PC-9 (cell line): ENCODE measurements around the gene CRYBB1. TPM values are rescaled to one million over a fixed set of nuclear protein-coding genes. Genes with fewer than 3 reads are reported as not detected.

Experiments
- BruUV-seq: library from RNA; stranded (reverse); fragments of 400-500 nt; replicated peaks from 2 replicates; lab custom pipeline; 2021; lab: Mats Ljungman, UMichigan
- CTCF ChIA-PET: fragments of 300-600 bp; sonication (Branson Sonifier 250); formaldehyde crosslinking; loops from one replicate; lab custom pipeline; 2022; ENCODE audit warnings: antibody characterized with exemption; lab: Charles Lee
- POLR2A ChIA-PET: fragments of 300-600 bp; sonication (Branson Sonifier 250); formaldehyde crosslinking; loops from one replicate; lab custom pipeline; 2022; ENCODE audit warnings: antibody characterized with exemption; ENCODE audit not compliant: unreplicated experiment; lab: Charles Lee
- DNase-seq, 2 experiments: peaks; one replicate each; pipeline versions ENCODE4 v3.0.0 to v3.0.0-alpha.2; 2015 to 2022; ENCODE audit warnings: mixed read lengths in 1 of 2
- H2AFZ ChIP-seq: fragments of 200-600 bp; sonication (generic); 2 replicates; pipeline ENCODE4 v1.8.1; 2017; ENCODE audit warnings: antibody characterized with exemption
- H3F3A ChIP-seq: fragments of 200-600 bp; sonication (generic); 2 replicates; pipeline ENCODE4 v1.8.1; 2017; ENCODE audit warnings: antibody characterized with exemption, mild to moderate bottlenecking, low read depth; ENCODE audit not compliant: insufficient read depth
- H3K27ac ChIP-seq: fragments of 200-600 bp; sonication (generic); 2 replicates; pipeline ENCODE4 v1.6.1; 2016; ENCODE audit warnings: mixed run types
- H3K27me3 ChIP-seq: fragments of 200-600 bp; sonication (generic); 2 replicates; pipeline ENCODE4 v1.6.1; 2016; ENCODE audit warnings: low read depth, mixed run types; ENCODE audit not compliant: insufficient read depth
- H3K36me3 ChIP-seq: fragments of 200-600 bp; sonication (generic); 2 replicates; pipeline ENCODE4 v1.6.1; 2016; ENCODE audit warnings: low read depth, mixed run types
- H3K4me1 ChIP-seq: fragments of 200-600 bp; sonication (generic); replicated peaks from 2 replicates; pipeline ENCODE4 v1.6.1; 2016; ENCODE audit warnings: mixed run types; ENCODE audit not compliant: insufficient read depth
- H3K4me2 ChIP-seq: fragments of 200-600 bp; sonication (generic); 2 replicates; pipeline ENCODE4 v1.6.1; 2017; ENCODE audit warnings: mixed run types
- H3K4me3 ChIP-seq: fragments of 200-600 bp; sonication (generic); 2 replicates; pipeline ENCODE4 v1.6.1; 2016; ENCODE audit warnings: mixed run types
- H3K79me2 ChIP-seq: fragments of 200-600 bp; sonication (generic); 2 replicates; pipeline ENCODE4 v1.6.1; 2017; ENCODE audit warnings: low read depth, mixed run types
- H3K9me2 ChIP-seq: fragments of 200-600 bp; sonication (generic); 2 replicates; pipeline ENCODE4 v1.8.1; 2017; ENCODE audit warnings: mild to moderate bottlenecking; ENCODE audit not compliant: insufficient read depth
- H3K9me3 ChIP-seq: fragments of 200-600 bp; sonication (generic); 2 replicates; pipeline ENCODE4 v1.8.1; 2016; ENCODE audit warnings: low read depth; ENCODE audit not compliant: insufficient read depth
- H4K20me1 ChIP-seq: fragments of 200-600 bp; sonication (generic); 2 replicates; pipeline ENCODE4 v1.8.1; 2017; ENCODE audit not compliant: insufficient read depth
- EZH2 ChIP-seq: fragments of 200-600 bp; sonication (generic); IDR thresholded peaks from 2 replicates; pipeline ENCODE4 v1.8.0; 2017; ENCODE audit warnings: antibody characterized with exemption, low read depth
- intact Hi-C: fragments of 100-400 bp; cut with micrococcal nuclease; formaldehyde crosslinking; loops from one replicate; pipeline ENCODE4 v1.10.0; 2022; ENCODE audit not compliant: unreplicated experiment
- total RNA-seq: library from RNA; stranded (reverse); gene quantifications from 2 replicates; pipeline ENCODE4 v1.2.3, GENCODE V29; 2021
- TF ChIP-seq, protein P1 (sequence below): fragments of 200-600 bp; sonication (generic); conservative IDR thresholded peaks from 2 replicates; pipeline ENCODE4 v1.6.1; 2017; ENCODE audit warnings: mixed run types, antibody characterized with exemption, mild to moderate bottlenecking, moderate library complexity

Gene CRYBB1
- total RNA-seq, 1 experiment from 2014 or later = not detected

DNA sequence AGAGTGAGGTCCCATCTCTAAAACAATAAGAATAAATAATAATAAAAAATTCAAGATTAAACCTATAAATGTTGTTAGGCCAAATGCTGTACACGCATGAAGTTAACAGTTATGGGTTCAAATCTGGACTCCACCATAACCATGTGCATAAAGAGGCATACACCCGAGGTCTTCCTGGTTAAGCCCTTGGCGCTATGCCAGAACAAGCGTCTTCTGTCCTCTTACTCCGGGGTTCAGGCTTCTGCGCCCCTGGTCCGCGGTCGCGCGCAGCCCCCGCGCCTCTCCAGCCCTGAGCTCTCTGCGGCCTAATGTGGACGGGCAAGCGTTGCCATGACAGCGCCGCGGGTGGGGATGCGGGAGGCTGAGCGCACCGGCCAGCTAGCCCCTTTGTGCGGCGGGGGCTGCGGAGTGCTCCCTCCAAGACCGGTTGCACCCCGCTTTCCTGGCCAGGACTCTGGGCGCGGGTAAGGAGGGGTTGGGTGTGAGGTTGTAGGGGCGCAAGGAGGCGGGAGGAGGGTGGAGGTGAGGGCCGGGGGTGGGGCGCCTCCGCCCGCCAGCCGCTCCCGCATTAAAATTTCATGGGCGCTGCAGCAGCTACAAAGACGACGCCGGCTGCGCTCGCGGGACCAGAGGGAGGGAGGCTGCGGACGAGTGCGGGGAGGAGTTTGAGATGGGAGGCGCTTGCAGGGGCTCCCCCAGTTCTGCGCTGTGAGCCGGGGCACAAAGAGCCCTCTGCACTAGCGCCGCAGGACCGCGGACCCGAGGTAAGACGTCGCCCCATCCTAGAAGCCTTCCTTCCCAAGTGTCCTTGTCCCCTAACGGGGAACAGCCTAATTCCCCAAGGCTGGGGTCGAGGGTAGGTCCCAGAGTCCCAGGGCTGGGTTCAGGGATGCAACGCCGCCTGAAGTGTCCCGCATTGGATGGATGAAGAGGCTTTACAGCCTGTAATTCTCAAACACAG lies 39.3 kb upstream of the CRYBB1 start, which contains the start of gene MIAT:
Gene MIAT, plus strand, starts transcription at position 698 of the 961 bp plus-strand sequence.
- CTCF ChIA-PET = no interaction called here
- Histone ChIP-seq H3K27ac (no peak within 1 kb of the TSS), H3K27me3 (peaks cover 20% of the 10 kb centered on the region), H2AFZ (peak within 1 kb of the TSS; percentile 26; the same call in 1 of the 2 replicates), H3K9me3 (no peaks in the 10 kb centered on the region), H3K79me2 (no peaks in the 10 kb centered on the region), H3F3A (0 out of 2 replicates have a peak, but pooled peaks cover 4% of the 10 kb centered on the region), H3K4me1 (peaks cover 10% of the 10 kb centered on the region), H3K36me3 (no peaks in the 10 kb centered on the region), H4K20me1 (no peaks in the 10 kb centered on the region), H3K4me3 (peak within 1 kb of the TSS; percentile 36; the same call in 1 of the 2 replicates), H3K9me2 (no peaks in the 10 kb centered on the region), H3K4me2 (peak within 1 kb of the TSS; percentile 57)
- no peak for DNase-seq
- BruUV-seq = no TSS peak
- intact Hi-C loops = no loop called here
- POLR2A ChIA-PET = no interaction called here
- no peak for TF ChIP-seq EZH2

DNA sequence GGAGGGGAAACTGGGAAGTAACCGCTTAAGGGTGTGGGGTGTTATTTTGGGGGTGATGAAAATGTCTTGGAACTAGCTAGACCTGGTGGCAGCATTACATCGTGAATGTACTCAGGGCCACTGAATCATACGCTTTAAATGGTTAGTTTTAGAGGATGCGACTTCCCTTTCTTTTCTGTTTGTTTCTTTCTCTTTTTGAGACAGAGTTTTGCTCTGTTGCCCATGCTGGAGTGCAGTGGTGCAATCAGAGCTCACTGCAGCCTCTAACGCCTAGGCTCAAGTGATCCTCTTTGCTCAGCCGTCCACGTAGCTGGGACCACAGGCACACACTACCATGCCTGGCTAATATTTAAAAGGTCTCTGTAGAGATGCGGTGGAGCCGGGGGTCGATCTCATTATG lies 34.0 kb upstream of the CRYBB1 start:
- no peaks in the 10 kb centered on the region for H3K4me1 ChIP-seq
- POLR2A ChIA-PET = no interaction called here
- H3K36me3 ChIP-seq = no peaks in the 10 kb centered on the region
- H3K79me2 ChIP-seq = no peaks in the 10 kb centered on the region
- no peaks in the 10 kb centered on the region for H3K9me2 ChIP-seq
- H2AFZ ChIP-seq = no peak overlapping the region
- intact Hi-C loops = no loop called here
- CTCF ChIA-PET = no interaction called here
- no TSS peak for BruUV-seq
- no peaks in the 10 kb centered on the region for H3K9me3 ChIP-seq
- H3K27ac ChIP-seq = no peak overlapping the region
- no peaks in the 10 kb centered on the region for H3F3A ChIP-seq
- no peak for DNase-seq
- peaks cover 73% of the 10 kb centered on the region for H3K27me3 ChIP-seq
- TF ChIP-seq, protein P1, sequence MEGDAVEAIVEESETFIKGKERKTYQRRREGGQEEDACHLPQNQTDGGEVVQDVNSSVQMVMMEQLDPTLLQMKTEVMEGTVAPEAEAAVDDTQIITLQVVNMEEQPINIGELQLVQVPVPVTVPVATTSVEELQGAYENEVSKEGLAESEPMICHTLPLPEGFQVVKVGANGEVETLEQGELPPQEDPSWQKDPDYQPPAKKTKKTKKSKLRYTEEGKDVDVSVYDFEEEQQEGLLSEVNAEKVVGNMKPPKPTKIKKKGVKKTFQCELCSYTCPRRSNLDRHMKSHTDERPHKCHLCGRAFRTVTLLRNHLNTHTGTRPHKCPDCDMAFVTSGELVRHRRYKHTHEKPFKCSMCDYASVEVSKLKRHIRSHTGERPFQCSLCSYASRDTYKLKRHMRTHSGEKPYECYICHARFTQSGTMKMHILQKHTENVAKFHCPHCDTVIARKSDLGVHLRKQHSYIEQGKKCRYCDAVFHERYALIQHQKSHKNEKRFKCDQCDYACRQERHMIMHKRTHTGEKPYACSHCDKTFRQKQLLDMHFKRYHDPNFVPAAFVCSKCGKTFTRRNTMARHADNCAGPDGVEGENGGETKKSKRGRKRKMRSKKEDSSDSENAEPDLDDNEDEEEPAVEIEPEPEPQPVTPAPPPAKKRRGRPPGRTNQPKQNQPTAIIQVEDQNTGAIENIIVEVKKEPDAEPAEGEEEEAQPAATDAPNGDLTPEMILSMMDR = no peak
- no peak for TF ChIP-seq EZH2
- no peaks in the 10 kb centered on the region for H4K20me1 ChIP-seq
- no peak overlapping the region for H3K4me3 ChIP-seq
- no peak overlapping the region for H3K4me2 ChIP-seq

DNA sequence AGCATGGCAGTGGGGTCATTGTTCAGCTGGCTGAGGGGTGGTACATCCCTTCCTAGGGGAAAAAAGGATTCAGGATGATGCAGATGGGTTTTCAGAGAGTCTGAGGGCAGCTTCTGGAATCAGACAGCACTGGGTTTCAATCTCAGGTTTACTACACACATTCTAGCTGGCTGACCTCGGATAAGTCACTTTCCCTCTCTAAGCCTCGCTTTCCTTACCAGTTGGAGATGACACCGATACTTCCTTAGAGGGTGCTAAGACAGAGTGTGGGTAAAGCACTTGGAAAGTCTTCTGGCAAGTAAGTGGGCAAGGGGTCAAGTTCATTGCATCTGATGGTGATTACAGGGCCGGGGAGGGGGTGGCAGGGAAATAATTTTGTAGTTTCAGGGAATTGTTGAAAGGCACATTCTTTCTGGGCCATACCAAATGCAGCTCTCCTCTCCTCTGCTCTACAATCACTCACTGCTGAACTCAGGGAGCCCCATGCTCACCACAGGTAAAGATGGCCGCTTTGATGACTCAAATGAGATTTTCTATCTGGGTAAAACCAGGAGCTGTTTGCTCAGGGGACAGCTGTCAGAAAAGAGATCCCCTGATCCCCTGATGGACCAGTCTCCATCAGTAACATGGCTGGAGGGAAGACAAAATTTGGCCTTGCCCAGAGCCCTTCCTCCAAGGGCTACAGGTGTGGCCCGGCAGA lies 33.0 kb upstream of the CRYBB1 start:
- Histone ChIP-seq H3K79me2 (no peaks in the 10 kb centered on the region), H3K27me3 (peaks cover 83% of the 10 kb centered on the region), H2AFZ (no peak overlapping the region), H3K27ac (no peak overlapping the region), H3F3A (no peaks in the 10 kb centered on the region), H3K4me2 (no peak overlapping the region), H3K9me3 (no peaks in the 10 kb centered on the region), H3K36me3 (no peaks in the 10 kb centered on the region), H3K9me2 (no peaks in the 10 kb centered on the region), H4K20me1 (no peaks in the 10 kb centered on the region), H3K4me1 (no peaks in the 10 kb centered on the region), H3K4me3 (no peak overlapping the region)
- ChIA-PET POLR2A (interaction anchor here (0.6 kb wide), 1 partner anchor 144 kb away, joined by 6 read pairs; no protein-coding TSS in a partner anchor), CTCF (no interaction called here)
- TF ChIP-seq, protein P1 = no peak
- no peak for TF ChIP-seq EZH2
- DNase-seq = no peak
- intact Hi-C loops = no loop called here
- BruUV-seq = no TSS peak
